SK-N-MC (cell line): ENCODE results near the gene SPART.

Source experiments
- EZH2 ChIP-seq: fragments of 200-600 bp; sonication (generic); IDR thresholded peaks from one replicate; pipeline ENCODE4 v1.6.1; 2017; ENCODE audit warnings: antibody characterized with exemption
- POLR2AphosphoS5 ChIP-seq: IDR thresholded peaks from 2 replicates; pipeline ENCODE4 v1.6.1; 2012; ENCODE audit warnings: mild to moderate bottlenecking, low read depth, low read length, borderline replicate concordance

- TF ChIP-seq EZH2 (no peak), POLR2AphosphoS5 (no peak)
Measured at GRCh38 chr13:36286006-36286405, 60.2 kb downstream of the SPART start.
